Chondrocyte (in vitro differentiated cells): Measurements from ENCODE around the gene LTBP1. TPM values are rescaled to one million over a fixed set of nuclear protein-coding genes. Genes with fewer than 3 reads are reported as not detected.
A peak's percentile ranks its signal among the peaks of the same experiment; 100 is the strongest.

ENCODE experiments used
- DNase-seq: peaks from one replicate; pipeline ENCODE4 v3.0.0; 2021; ENCODE audit warnings: mixed read lengths, low spot score
- H3K27ac Mint-ChIP-seq: one replicate; pipeline ENCODE4 v1.8.0; 2021; ENCODE audit warnings: mild to moderate bottlenecking, moderate library complexity, mixed read lengths; ENCODE audit not compliant: unreplicated experiment
- H3K27me3 Mint-ChIP-seq: 2 replicates; pipeline ENCODE4 v1.8.0; 2021; ENCODE audit warnings: low read depth, mixed read lengths
- H3K36me3 Mint-ChIP-seq: 2 replicates; pipeline ENCODE4 v1.8.0; 2021; ENCODE audit warnings: low read depth, mixed read lengths
- H3K4me1 Mint-ChIP-seq: 2 replicates; pipeline ENCODE4 v1.8.0; 2021; ENCODE audit warnings: low read depth, mild to moderate bottlenecking, mixed read lengths
- H3K4me3 Mint-ChIP-seq: one replicate; pipeline ENCODE4 v1.8.0; 2021; ENCODE audit warnings: mild to moderate bottlenecking, moderate library complexity, mixed read lengths; ENCODE audit not compliant: unreplicated experiment
- H3K9me3 Mint-ChIP-seq: 2 replicates; pipeline ENCODE4 v1.8.0; 2021; ENCODE audit warnings: low read depth, mixed read lengths
- CTCF ChIP-seq: fragments of 200-600 bp; sonication (generic); IDR thresholded peaks from 2 replicates; pipeline ENCODE4 v1.5.0; 2021; ENCODE audit warnings: antibody characterized with exemption, mild to moderate bottlenecking, moderate library complexity
- long read RNA-seq: library from polyadenylated mRNA; stranded (forward); transcript quantifications from one replicate; pipeline ENCODE4 v2.0.0, GENCODE V29; 2021
- total RNA-seq: library from RNA; stranded (reverse); gene quantifications from 3 replicates; pipeline ENCODE4 v1.2.1, GENCODE V29; 2021

The LTBP1 gene
- 302 to 398 TPM (median 392 TPM) in 3 replicates for total RNA-seq
- long read RNA-seq, full-length matches to known transcripts = 98 of 194 reads
- long read RNA-seq, partial matches to known transcripts = 51 of 194 reads
- long read RNA-seq, other reads (novel, unspliced or antisense) = 45 of 194 reads

GRCh38 chr2:32946314-32947075 is at the start of gene LTBP1:
Gene LTBP1, plus strand, starts transcription at chr2:32946953. Its CDS starts 372 bp downstream, at chr2:32947325.
- peak; percentile 97 for TF ChIP-seq CTCF
- H3K9me3 Mint-ChIP-seq = no peaks in the 10 kb centered on the region
- no peaks in the 10 kb centered on the region for H3K36me3 Mint-ChIP-seq
- DNase-seq = no peak
- peak within 1 kb of the TSS; percentile 83 for H3K27ac Mint-ChIP-seq
- H3K4me3 Mint-ChIP-seq = peak within 1 kb of the TSS; percentile 84
- H3K27me3 Mint-ChIP-seq = no peaks in the 10 kb centered on the region
- peaks cover 26% of the 10 kb centered on the region for H3K4me1 Mint-ChIP-seq

- H3K4me1 Mint-ChIP-seq = peaks cover 5% of the 10 kb centered on the region
- H3K27me3 Mint-ChIP-seq = peaks cover 7% of the 10 kb centered on the region
- no peak for DNase-seq
- no peak overlapping the region for H3K27ac Mint-ChIP-seq
- H3K9me3 Mint-ChIP-seq = peaks cover 6% of the 10 kb centered on the region
- no peaks in the 10 kb centered on the region for H3K36me3 Mint-ChIP-seq
- no peak overlapping the region for H3K4me3 Mint-ChIP-seq
- TF ChIP-seq CTCF = no peak
These were observed 46.3 kb upstream of the LTBP1 start for GRCh38 chr2:32900246-32900973.

GRCh38 chr2:32901313-32901712 is 45.4 kb upstream of the LTBP1 start:
- Mint-ChIP-seq H3K27me3 (peaks cover 7% of the 10 kb centered on the region), H3K4me3 (no peak overlapping the region), H3K27ac (no peak overlapping the region), H3K9me3 (peaks cover 10% of the 10 kb centered on the region), H3K4me1 (peaks cover 5% of the 10 kb centered on the region), H3K36me3 (no peaks in the 10 kb centered on the region)
- no peak for TF ChIP-seq CTCF
- no peak for DNase-seq

GRCh38 chr2:32902174-32902573 is 44.6 kb upstream of the LTBP1 start:
- no peak for TF ChIP-seq CTCF
- no peak overlapping the region for H3K27ac Mint-ChIP-seq
- H3K9me3 Mint-ChIP-seq = peaks cover 8% of the 10 kb centered on the region
- DNase-seq = no peak
- peaks cover 5% of the 10 kb centered on the region for H3K4me1 Mint-ChIP-seq
- H3K4me3 Mint-ChIP-seq = no peak overlapping the region
- no peaks in the 10 kb centered on the region for H3K36me3 Mint-ChIP-seq
- peaks cover 7% of the 10 kb centered on the region for H3K27me3 Mint-ChIP-seq

- peaks cover 4% of the 10 kb centered on the region for H3K9me3 Mint-ChIP-seq
- H3K4me3 Mint-ChIP-seq = no peak overlapping the region
- no peak overlapping the region for H3K27ac Mint-ChIP-seq
- DNase-seq = no peak
- peaks cover 7% of the 10 kb centered on the region for H3K27me3 Mint-ChIP-seq
- peaks cover 5% of the 10 kb centered on the region for H3K4me1 Mint-ChIP-seq
- TF ChIP-seq CTCF = no peak
- no peaks in the 10 kb centered on the region for H3K36me3 Mint-ChIP-seq
These were observed 43.8 kb upstream of the LTBP1 start for GRCh38 chr2:32902986-32903385.
